Loucy (cell line): ENCODE measurements around the gene MACO1.

Source experiments
- H2AFZ ChIP-seq: fragments of 200-600 bp; sonication (generic); 2 replicates; pipeline ENCODE4 v1.6.0; 2016; ENCODE audit warnings: antibody characterized with exemption, mild to moderate bottlenecking, low read length, moderate library complexity
- H3F3A ChIP-seq: fragments of 200-600 bp; 2 replicates; pipeline ENCODE4 v1.6.0; 2016; ENCODE audit warnings: antibody characterized with exemption, low read depth, mild to moderate bottlenecking
- H3K27me3 ChIP-seq: fragments of 200-600 bp; sonication (generic); 2 replicates; pipeline ENCODE4 v1.6.1; 2014; ENCODE audit warnings: low read length, mild to moderate bottlenecking; ENCODE audit not compliant: insufficient read depth, poor library complexity, severe bottlenecking
- H3K36me3 ChIP-seq: fragments of 200-600 bp; sonication (generic); 2 replicates; pipeline ENCODE4 v1.6.1; 2016; ENCODE audit warnings: low read length; ENCODE audit not compliant: insufficient read depth
- H3K4me1 ChIP-seq: fragments of 200-600 bp; sonication (generic); 2 replicates; pipeline ENCODE4 v1.5.1; 2014; ENCODE audit warnings: low read length, mild to moderate bottlenecking; ENCODE audit not compliant: insufficient read depth, poor library complexity, severe bottlenecking
- H3K4me2 ChIP-seq: fragments of 200-600 bp; sonication (generic); 2 replicates; pipeline ENCODE4 v1.6.0; 2014; ENCODE audit warnings: antibody characterized with exemption, low read length, low read depth, mild to moderate bottlenecking; ENCODE audit not compliant: poor library complexity, severe bottlenecking
- H3K4me3 ChIP-seq: fragments of 200-600 bp; sonication (generic); 2 replicates; pipeline ENCODE4 v1.5.1; 2014; ENCODE audit warnings: low read length, mild to moderate bottlenecking, mixed read lengths; ENCODE audit not compliant: poor library complexity, severe bottlenecking
- H3K79me2 ChIP-seq: fragments of 200-600 bp; sonication (generic); 2 replicates; pipeline ENCODE4 v1.6.1; 2014; ENCODE audit warnings: low read length; ENCODE audit not compliant: insufficient read depth
- H3K9ac ChIP-seq: fragments of 200-600 bp; sonication (generic); 2 replicates; pipeline ENCODE4 v1.6.0; 2014; ENCODE audit warnings: mild to moderate bottlenecking, low read depth, low read length, moderate library complexity; ENCODE audit not compliant: poor library complexity, severe bottlenecking
- H3K9me2 ChIP-seq: fragments of 200-600 bp; sonication (generic); replicated peaks from 2 replicates; pipeline ENCODE4 v1.6.1; 2016; ENCODE audit warnings: low read depth, low read length, mixed read lengths
- H3K9me3 ChIP-seq: fragments of 200-600 bp; sonication (generic); 2 replicates; pipeline ENCODE4 v1.6.1; 2014; ENCODE audit warnings: mild to moderate bottlenecking, antibody characterized with exemption, low read length, low read depth; ENCODE audit not compliant: insufficient read depth
- H4K20me1 ChIP-seq: fragments of 200-600 bp; sonication (generic); 2 replicates; pipeline ENCODE4 v1.6.0; 2014; ENCODE audit warnings: antibody characterized with exemption, low read length, mild to moderate bottlenecking; ENCODE audit not compliant: insufficient read depth, poor library complexity, severe bottlenecking
- EZH2phosphoT487 ChIP-seq: fragments of 200-600 bp; IDR thresholded peaks from 2 replicates; pipeline ENCODE4 v1.6.1; 2018; ENCODE audit warnings: antibody characterized with exemption, mild to moderate bottlenecking, moderate library complexity, borderline replicate concordance
- TF ChIP-seq, protein P1 (sequence below): fragments of 200-600 bp; sonication (generic); conservative IDR thresholded peaks from 2 replicates; pipeline ENCODE4 v1.5.1; 2014; ENCODE audit warnings: mild to moderate bottlenecking, antibody characterized with exemption, low read length

Gene MACO1

DNA sequence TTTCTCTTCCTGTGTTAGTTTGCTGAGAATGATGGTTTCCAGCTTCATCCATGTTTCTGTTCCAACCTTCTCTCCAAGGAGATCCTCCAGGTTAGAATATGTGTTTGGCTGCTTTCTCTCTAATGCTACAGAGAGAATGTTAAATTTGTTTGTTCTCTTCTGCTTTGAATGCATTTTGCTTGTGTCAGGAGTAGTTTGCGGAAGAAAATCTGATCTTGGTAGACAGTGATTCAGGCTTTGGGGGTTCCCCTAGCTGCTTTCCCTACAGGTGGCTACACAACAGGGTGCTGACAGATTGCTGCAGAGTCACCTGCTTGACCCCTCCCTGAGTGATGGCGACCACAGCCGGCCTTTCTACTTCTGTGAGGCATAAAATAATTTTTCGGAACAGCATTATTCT lies 41.8 kb downstream of the MACO1 start:
- Histone ChIP-seq H3K36me3 (peaks cover 16% of the 10 kb centered on the region; the same call in 1 of the 2 replicates), H4K20me1 (peaks cover 26% of the 10 kb centered on the region), H3K4me1 (peaks cover 4% of the 10 kb centered on the region), H3K4me3 (no peak overlapping the region), H3K9ac (no peak overlapping the region), H3K27me3 (no peaks in the 10 kb centered on the region), H3K9me2 (no peaks in the 10 kb centered on the region), H3F3A (no peaks in the 10 kb centered on the region), H3K79me2 (peaks cover 35% of the 10 kb centered on the region), H3K4me2 (no peak overlapping the region), H2AFZ (no peak overlapping the region), H3K9me3 (no peaks in the 10 kb centered on the region)
- TF ChIP-seq, protein P1, sequence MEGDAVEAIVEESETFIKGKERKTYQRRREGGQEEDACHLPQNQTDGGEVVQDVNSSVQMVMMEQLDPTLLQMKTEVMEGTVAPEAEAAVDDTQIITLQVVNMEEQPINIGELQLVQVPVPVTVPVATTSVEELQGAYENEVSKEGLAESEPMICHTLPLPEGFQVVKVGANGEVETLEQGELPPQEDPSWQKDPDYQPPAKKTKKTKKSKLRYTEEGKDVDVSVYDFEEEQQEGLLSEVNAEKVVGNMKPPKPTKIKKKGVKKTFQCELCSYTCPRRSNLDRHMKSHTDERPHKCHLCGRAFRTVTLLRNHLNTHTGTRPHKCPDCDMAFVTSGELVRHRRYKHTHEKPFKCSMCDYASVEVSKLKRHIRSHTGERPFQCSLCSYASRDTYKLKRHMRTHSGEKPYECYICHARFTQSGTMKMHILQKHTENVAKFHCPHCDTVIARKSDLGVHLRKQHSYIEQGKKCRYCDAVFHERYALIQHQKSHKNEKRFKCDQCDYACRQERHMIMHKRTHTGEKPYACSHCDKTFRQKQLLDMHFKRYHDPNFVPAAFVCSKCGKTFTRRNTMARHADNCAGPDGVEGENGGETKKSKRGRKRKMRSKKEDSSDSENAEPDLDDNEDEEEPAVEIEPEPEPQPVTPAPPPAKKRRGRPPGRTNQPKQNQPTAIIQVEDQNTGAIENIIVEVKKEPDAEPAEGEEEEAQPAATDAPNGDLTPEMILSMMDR = no peak
- TF ChIP-seq EZH2phosphoT487 = no peak

- peaks cover 6% of the 10 kb centered on the region for H3K4me1 ChIP-seq
- H3F3A ChIP-seq = no peaks in the 10 kb centered on the region
- peaks cover 19% of the 10 kb centered on the region; the same call in 1 of the 2 replicates for H3K36me3 ChIP-seq
- no peaks in the 10 kb centered on the region for H3K27me3 ChIP-seq
- H3K9me3 ChIP-seq = no peaks in the 10 kb centered on the region
- H4K20me1 ChIP-seq = peaks cover 27% of the 10 kb centered on the region
- no peak overlapping the region for H2AFZ ChIP-seq
- H3K9ac ChIP-seq = no peak overlapping the region
- H3K9me2 ChIP-seq = no peaks in the 10 kb centered on the region
- TF ChIP-seq, protein P1 = no peak
- TF ChIP-seq EZH2phosphoT487 = no peak
- peaks cover 38% of the 10 kb centered on the region for H3K79me2 ChIP-seq
- H3K4me2 ChIP-seq = no peak overlapping the region
- H3K4me3 ChIP-seq = no peak overlapping the region
Observed at GRCh38 chr1:25473653-25474225, 43.0 kb downstream of the MACO1 start.

DNA sequence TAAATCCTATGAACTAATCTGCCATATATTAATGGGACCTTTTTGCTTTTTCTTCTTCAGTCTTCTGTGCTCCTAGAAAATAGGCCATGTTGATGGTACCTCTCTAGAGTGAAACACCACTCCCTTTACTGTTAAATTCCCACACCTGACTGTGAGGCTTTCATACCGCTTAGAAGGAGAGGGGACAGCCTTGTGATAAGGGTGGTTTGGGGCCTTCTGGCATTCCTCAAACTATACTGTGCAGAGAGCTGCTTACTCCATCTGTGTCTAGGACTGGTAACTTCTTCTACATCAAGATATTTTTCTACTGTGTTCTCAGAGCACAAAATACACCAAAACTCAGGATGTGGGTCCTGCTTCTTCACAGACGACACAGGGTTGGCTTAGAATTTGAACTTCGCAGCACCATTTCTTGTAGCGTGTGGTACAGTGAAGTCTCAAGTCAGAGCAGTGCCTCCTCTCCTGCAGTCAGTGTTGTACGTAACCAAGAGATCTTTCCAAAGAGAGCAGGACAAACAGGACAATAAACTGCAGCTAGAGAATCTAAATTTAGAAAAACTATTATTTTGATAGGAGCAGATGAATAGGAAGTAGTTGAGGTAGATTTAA lies 43.8 kb downstream of the MACO1 start:
- peaks cover 41% of the 10 kb centered on the region for H3K79me2 ChIP-seq
- TF ChIP-seq, protein P1 = no peak
- TF ChIP-seq EZH2phosphoT487 = no peak
- no peak overlapping the region for H3K4me2 ChIP-seq

More for the DNA sequence above, 43.8 kb downstream of the MACO1 start:
- no peak overlapping the region for H2AFZ ChIP-seq
- H3K27me3 ChIP-seq = no peaks in the 10 kb centered on the region
- H3K4me1 ChIP-seq = peaks cover 6% of the 10 kb centered on the region
- H3K9me3 ChIP-seq = no peaks in the 10 kb centered on the region
- H3K9me2 ChIP-seq = no peaks in the 10 kb centered on the region
- no peaks in the 10 kb centered on the region for H3F3A ChIP-seq
- no peak overlapping the region for H3K9ac ChIP-seq
- peaks cover 19% of the 10 kb centered on the region; the same call in 1 of the 2 replicates for H3K36me3 ChIP-seq
- no peak overlapping the region for H3K4me3 ChIP-seq
- H4K20me1 ChIP-seq = peaks cover 27% of the 10 kb centered on the region
